GM15510 (cell line): ENCODE results near the gene KISS1.

Experiments
- POLR2A ChIP-seq: IDR thresholded peaks from 3 replicates; pipeline ENCODE4 v1.6.1; 2011; ENCODE audit warnings: borderline replicate concordance; ENCODE audit not compliant: insufficient read length; ENCODE audit errors: extremely low read depth

Gene KISS1

DNA sequence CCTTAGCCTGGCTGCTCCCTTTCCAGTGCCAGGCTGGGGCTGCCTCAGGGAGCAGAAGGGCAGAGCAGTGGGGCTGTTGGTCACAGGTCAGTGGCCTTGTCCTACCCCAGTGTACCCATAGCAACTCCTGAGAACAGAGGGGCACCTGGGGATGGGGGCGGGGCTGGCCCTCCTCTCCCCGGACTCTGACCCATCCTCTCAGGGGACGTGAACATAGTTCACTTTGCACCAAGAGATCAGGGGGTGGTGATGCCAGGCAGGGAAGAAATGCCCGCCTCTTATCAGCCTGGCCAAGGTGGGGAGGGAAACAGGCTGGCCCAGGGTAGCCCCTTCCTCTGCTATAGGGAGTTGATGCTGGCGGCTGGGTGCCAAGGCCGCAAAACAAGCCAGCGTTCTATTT lies 49.3 kb downstream of the KISS1 start:
- no peak for TF ChIP-seq POLR2A

DNA sequence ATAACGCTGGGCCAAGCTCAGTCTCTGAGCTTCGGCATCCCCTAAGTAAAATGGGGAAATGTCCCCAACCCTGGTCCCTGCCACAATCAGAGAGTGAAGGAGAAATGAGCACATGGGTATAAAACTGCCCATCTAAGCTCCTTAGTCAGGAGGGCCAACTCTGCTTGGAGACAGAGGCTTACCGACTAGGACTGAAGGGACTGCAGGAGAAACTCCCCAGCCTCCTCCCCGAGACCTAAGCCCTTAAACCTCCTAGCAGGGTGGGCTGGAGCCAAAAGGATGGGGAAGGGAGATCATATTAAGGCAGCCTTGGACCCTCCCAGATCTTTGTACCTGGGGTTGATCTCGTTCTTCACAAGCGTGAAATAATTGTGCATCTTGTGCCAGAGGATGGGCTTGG lies 50.0 kb downstream of the KISS1 start:
- TF ChIP-seq POLR2A = no peak

DNA sequence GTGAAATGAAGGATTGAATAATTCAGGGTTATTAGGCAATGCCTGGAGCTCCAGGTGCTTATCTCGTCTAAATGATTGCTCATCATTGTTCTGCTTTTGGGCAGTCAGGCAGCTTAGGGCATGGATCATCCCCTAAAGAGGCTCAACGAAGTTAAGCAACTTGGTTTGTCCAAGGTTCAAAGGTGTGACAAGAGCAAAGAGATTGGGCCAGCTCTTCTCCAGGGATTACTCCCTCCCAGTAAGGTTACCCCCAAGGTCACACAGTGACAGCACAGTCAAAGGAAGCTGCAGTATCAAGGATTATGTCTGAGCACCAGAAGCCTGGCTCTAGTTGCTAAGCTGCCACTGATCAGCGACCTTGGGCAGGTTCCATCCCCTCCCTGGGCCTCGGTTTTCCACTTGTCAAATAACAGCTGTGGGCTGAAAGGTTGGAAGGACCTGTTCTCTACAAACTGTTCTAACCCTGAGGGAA lies 51.2 kb downstream of the KISS1 start:
- no peak for TF ChIP-seq POLR2A

DNA sequence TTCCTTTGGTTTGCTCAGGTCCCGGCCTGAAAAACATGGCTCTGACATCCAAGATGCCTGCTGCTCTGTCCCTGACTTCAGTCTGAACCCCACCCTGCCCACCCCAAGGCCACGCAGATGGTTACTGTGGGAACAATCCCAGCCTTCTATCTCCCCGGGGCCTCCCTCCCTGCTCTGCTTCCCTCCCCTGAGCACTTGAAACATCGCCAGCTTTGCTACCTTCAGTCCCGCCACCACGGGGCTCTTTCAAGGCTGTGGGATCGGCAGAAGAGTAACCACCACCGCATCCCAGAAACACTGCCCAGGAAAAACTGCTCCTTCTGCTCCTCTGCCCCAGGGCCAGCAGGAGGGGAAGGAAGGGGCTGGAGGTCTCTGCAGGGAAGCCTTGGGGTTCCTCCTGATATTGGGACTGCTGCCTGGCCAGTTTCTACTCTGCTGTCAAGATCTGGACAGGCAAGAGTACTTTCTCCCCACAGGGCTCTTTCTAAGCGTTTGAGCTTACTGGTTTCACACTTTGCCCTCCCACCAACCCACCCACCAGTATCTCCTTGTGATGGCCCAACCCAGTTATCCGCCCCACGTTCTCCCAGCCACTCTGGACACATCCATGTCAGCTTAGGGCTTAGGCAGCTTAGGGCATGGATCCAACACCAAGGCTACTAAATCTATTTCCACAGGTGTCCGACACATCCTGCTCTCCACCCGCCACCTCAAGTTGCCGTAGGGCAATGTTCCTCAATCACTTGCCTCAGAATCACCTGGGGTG lies 52.8 kb downstream of the KISS1 start:
- TF ChIP-seq POLR2A = no peak

DNA sequence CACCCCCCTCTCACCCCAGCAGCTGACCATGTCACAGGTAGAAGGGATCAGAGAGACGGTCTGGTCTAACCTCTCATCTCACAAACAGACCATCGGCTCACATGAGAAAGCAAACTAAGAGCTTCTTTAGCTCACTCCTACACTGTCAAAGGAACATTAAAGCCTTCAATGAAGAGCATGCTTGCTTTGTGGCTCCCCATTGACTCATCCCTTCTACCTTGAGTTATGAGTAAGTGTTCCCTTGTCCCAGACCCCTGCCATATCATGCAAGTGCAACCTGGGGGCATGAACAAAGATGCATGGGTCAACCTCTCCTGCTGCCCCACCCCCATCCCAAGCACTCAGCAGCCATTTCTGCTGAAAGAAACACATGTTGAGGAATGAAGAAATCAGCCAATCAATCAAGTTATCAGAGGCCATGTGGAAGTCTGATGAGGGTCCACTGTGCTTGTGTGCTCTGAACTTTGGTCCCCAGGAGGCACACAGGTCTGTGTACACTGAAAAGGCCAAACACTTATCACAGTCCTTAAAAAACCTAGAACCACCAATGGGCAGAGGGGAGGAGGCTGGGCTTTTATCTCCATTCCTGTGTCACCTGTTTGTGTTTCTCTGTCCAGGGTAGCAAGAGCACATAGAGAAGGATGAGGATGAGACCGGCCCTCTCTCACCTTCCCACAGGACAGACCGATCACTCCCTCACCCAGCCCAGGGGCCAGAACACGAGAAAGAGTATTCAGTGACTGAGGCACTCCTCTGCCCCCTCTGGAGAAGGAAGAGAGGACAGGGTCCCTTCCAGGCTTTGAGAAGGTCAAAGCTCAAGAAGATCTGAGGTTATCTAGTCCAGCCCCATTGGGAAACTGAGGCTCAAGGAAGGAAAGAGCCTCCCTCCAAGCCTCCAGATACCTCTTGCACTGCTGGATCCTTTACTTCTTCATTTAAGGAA lies 54.0 kb downstream of the KISS1 start:
- TF ChIP-seq POLR2A = no peak

DNA sequence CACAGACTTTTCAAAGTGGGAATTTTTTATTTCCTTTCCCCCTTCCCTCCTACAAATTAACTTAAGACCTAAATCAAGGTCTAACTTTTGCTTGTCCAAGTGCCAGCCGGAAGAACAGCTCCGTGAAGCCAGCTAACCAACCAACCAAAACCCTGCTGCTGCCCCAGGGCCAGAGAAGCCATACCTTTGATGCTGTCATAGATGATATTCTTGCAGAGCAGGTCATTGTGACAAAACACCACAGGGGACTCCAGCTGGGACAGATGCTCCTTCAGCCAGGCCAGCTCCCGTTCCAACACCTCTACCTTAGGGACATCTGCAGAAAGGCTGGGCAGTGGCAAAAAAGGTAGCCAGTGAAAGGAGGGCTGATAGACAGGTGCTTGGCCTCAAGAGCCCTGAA lies 55.2 kb downstream of the KISS1 start:
- no peak for TF ChIP-seq POLR2A
